Breast epithelium (tissue), 3 donors: ENCODE data around the gene DNAJA3.

ENCODE experiments used
- CTCF ChIP-seq, 3 donors: fragments of 450-650 bp; IDR thresholded peaks; one replicate each; pipeline ENCODE4 v1.5.1; 2016 to 2017; ENCODE audit warnings: antibody characterized with exemption in 3 of 3, mild to moderate bottlenecking in 3 of 3, moderate library complexity in 3 of 3
- POLR2A ChIP-seq: fragments of 450-650 bp; IDR thresholded peaks from one replicate; pipeline ENCODE4 v1.6.1; 2016; ENCODE audit warnings: antibody characterized with exemption, mild to moderate bottlenecking, moderate library complexity

GRCh38 chr16:4487955-4488498, 62.4 kb downstream of the DNAJA3 start:
- no peak for TF ChIP-seq CTCF (IDR thresholded peaks at IDR 0.05)
- no peak for TF ChIP-seq POLR2A
